Astrocyte (in vitro differentiated cells and primary cell): Measurements from ENCODE around the gene NXPH3.

Source experiments
- EZH2 ChIP-seq: IDR thresholded peaks from 2 replicates; pipeline ENCODE4 v1.6.1; 2012; ENCODE audit warnings: mild to moderate bottlenecking, low read length, inconsistent platforms; ENCODE audit not compliant: insufficient read depth
- TF ChIP-seq, protein P1 (sequence below): IDR thresholded peaks from 2 replicates; pipeline ENCODE4 v1.5.1; 2011; ENCODE audit warnings: low read depth, mild to moderate bottlenecking, inconsistent platforms, low read length, moderate library complexity; ENCODE audit not compliant: insufficient read depth

- TF ChIP-seq, protein P1, sequence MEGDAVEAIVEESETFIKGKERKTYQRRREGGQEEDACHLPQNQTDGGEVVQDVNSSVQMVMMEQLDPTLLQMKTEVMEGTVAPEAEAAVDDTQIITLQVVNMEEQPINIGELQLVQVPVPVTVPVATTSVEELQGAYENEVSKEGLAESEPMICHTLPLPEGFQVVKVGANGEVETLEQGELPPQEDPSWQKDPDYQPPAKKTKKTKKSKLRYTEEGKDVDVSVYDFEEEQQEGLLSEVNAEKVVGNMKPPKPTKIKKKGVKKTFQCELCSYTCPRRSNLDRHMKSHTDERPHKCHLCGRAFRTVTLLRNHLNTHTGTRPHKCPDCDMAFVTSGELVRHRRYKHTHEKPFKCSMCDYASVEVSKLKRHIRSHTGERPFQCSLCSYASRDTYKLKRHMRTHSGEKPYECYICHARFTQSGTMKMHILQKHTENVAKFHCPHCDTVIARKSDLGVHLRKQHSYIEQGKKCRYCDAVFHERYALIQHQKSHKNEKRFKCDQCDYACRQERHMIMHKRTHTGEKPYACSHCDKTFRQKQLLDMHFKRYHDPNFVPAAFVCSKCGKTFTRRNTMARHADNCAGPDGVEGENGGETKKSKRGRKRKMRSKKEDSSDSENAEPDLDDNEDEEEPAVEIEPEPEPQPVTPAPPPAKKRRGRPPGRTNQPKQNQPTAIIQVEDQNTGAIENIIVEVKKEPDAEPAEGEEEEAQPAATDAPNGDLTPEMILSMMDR: no peak
- TF ChIP-seq EZH2: no peak
Measured at GRCh38 chr17:49603238-49603637, 27.6 kb downstream of the NXPH3 start.
